22Rv1 (cell line): ENCODE results near the gene TMEM255A.

Experiments
- ZFX ChIP-seq: fragments of 450-650 bp; IDR thresholded peaks from 2 replicates; pipeline ENCODE4 v1.6.1; 2017; ENCODE audit warnings: antibody characterized with exemption, borderline replicate concordance
- TF ChIP-seq, protein P1 (sequence below): fragments of 450-650 bp; IDR thresholded peaks from 2 replicates; pipeline ENCODE4 v1.5.1; 2017; ENCODE audit warnings: mild to moderate bottlenecking

- TF ChIP-seq, protein P1, sequence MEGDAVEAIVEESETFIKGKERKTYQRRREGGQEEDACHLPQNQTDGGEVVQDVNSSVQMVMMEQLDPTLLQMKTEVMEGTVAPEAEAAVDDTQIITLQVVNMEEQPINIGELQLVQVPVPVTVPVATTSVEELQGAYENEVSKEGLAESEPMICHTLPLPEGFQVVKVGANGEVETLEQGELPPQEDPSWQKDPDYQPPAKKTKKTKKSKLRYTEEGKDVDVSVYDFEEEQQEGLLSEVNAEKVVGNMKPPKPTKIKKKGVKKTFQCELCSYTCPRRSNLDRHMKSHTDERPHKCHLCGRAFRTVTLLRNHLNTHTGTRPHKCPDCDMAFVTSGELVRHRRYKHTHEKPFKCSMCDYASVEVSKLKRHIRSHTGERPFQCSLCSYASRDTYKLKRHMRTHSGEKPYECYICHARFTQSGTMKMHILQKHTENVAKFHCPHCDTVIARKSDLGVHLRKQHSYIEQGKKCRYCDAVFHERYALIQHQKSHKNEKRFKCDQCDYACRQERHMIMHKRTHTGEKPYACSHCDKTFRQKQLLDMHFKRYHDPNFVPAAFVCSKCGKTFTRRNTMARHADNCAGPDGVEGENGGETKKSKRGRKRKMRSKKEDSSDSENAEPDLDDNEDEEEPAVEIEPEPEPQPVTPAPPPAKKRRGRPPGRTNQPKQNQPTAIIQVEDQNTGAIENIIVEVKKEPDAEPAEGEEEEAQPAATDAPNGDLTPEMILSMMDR, result no peak
- TF ChIP-seq ZFX, result no peak
These were observed 68.4 kb downstream of the TMEM255A start for GRCh38 chrX:120242813-120243212.
